NCI-H510A treated with DMSO at 0.1 percent for 48 hours (cell line): Measurements from ENCODE around the gene ITPRID1.

ENCODE experiments used
- DNase-seq: peaks from one replicate; lab custom pipeline; 2025; lab: John Stamatoyannopoulos, UW

The ITPRID1 gene

DNA sequence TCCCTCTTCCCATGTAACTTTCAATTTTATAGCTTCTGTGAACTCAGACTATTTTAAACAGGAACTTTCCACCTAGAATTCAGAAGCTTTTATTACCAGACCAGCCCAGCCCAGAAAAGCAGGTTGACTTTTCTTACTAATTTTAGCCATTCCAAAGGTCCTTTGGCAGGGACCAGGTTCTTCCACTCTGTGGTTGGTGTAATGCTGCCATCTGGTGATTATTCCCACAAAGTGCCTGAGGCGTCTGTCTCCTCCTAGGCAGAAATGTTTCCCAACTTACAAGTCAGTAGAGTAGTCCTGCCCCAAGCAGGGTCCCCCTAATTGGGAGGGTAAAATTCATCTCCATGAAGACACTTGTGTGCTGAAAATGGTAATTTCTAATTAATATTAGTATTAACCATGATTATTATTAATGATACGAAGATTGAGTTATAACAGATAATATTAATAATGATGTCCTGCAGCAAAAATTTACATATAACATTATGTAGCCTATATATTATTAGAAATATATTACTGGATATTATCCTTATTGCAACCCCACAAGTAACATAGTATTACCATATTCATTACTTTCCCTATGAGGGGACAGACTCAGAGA is 120.1 kb downstream of the ITPRID1 start:
- DNase-seq, result peak; percentile 63

DNA sequence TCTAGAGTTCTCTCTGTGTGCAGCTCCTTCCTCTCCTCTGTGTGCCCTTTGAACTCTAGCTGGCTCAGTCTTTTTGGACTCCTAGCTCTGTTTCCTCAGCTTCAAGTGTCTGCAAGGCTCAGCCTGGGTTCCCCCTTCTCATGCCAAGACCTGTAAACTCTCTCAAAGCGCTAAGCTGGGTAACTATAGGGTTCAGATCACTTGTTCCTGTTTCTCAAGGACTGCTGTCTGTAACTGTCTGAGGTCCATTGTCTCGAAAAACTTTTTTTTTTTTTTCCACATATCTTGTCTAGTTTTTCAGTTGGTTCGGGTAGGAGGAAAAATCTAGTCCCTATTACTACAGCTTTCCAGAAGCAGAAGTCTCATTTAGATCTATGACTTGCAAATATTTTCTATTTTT is 126.5 kb downstream of the ITPRID1 start:
- no peak for DNase-seq

DNA sequence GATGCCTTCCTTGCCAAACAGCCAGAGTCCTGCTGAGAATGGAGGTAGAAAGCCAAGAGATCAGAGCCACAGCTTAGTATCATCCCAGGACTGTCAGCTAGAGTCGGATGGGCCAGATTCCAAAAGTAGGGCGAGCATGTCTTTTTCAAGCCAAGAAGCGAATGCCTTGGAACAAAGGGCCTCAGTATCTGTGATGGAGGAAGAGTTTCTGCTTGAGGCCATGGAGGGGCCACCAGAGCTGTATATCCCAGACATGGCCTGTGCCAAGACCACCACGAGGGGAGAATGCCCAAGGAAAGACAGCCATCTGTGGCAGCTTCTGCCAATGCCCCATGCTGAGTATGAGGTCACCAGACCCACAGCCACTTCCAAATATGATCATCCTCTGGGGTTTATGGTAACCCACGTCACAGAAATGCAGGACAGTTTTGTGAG is 128.8 kb downstream of the ITPRID1 start:
- DNase-seq, result no peak

DNA sequence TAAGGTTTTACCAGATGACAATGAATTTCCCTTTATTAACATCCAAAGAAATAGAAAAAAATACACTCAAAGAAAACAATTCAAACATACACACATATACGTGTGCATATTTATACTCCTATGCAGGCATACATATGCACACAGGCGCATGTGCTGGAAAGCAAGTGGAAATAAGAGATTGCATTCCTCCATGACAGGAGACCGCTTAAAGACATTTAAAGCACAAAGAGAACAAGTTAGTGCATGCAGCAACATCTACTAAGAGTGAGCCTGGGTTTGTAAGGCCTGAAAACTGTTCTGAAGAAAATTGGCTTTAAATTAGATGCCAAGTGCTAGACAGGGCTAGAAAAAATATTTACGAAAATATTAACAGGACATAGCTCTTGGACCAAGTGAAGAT is 133.1 kb downstream of the ITPRID1 start:
- no peak for DNase-seq

DNA sequence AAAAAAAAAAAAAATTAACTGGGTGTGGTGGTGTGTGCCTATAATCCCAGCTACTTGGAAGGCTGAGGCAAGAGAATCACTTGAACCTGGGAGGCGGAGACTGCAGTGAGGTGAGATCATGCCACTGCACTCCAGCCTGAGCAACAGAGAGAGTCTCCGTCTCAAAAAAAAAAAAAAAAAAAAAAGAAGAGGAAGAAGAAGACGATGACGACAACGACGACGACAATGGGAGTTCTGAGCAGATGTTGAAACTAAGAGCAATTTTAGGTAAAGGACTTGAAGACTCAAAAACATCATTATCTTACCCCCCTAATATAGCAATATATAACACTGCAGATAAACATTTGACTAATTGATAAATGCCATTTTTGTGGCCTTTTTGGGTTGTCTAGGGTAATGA is 133.6 kb downstream of the ITPRID1 start:
- no peak for DNase-seq

DNA sequence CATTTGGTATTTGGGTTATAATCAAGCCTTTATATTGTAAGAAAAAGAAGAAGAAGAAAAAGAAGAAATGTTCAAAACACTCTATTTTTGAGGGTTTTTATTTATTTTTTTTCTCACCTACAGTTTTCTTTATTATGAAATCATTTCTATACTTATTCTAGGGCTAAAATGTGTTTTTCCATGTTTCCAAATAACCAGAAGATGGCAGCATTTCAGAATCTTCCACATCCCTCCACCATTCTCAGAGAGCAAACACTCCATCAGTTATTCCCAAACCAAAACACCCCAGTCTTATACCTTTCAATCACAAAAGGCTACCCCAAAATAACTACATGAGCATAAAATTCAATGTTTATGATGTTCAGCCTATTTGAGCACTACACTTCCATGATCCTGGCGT is 134.4 kb downstream of the ITPRID1 start:
- DNase-seq, result peak; percentile 4

DNA sequence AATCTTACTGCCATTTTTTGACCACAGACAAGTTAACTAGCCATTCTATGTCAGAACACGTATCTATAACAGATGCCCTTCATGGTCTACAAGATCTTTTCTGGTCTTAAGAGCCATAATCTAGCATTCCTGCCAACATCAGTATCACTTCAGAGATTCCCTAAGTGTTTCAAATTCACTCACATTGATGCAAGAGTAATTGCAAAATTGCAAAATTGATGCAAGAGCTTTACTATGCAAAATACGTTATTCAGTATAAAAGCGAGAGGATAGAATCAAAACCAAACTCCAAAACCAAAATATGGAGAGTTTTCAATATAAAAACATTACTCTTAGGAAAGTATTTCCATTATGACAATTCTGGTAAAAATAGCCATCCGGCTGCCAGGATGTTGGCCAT is 135.0 kb downstream of the ITPRID1 start:
- no peak for DNase-seq

DNA sequence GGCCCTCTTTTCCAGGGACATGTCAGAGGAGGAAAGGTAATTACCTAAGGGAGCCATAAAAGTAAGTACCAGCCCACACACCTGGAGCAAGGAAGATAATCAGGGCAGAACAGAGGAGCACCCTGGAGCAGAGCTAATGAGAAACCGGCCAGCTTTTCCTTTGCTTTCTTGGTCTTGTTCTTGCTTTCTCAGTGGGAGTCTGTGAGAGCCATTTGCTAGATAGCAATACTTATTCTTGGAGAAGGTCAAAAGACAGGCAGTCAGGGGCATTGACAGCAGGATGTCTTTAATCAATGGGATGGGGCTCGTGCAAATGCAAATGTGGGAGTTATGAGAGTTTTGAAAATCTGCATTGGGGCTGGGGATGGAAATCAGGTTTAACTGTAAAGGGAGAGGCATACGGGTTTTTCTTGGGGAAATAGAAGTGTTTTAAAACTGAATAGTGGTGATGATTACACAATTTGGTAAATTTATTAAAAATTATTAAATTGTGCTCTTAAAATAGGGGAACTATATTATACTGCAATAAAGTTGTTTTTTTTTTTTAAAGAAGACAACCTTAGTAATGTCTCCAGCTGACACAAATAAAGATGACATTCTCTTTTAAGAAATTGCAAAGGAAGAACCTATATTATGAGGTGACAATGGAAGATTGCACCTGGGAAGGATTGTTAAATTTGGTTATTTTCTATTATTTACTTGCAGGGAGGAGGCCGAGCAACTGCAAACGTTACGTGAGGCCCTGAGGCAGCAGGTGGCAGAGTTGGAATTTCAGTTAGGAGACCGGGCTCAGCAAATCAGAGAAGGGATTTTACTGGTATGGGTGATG is 137.6 kb downstream of the ITPRID1 start:
- no peak for DNase-seq

DNA sequence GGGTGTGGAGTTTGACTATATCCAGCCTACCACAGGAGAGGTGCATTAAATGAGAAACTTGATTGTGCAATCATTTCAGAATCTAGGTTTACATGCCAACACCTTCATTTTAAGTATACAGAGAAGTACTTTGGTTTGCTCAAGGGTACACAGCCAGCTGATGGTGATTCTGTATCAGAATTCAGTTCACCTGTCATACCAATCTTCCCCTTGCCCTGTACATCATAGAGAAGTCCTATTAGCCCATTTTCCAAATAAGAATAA is 138.1 kb downstream of the ITPRID1 start:
- DNase-seq, result no peak

DNA sequence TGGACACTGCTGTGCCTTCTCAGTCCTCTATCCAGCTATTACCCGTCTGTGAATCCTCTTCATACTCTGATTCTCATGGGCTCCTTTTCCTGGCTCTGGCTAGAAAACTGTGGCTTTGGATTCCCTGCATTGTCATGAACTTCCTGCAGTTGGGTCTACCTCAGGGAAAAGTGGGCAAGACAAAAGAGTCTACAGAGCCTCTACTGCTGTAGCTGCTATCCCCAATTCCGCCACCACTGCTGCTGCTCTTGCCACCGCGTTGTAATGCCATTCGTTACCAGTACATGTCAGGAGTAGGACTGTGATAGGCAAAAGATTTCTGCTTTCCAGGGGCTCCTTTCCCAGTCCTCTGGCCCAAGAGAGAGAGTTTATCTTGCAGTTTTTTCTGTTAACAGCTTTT is 149.2 kb downstream of the ITPRID1 start:
- no peak for DNase-seq

DNA sequence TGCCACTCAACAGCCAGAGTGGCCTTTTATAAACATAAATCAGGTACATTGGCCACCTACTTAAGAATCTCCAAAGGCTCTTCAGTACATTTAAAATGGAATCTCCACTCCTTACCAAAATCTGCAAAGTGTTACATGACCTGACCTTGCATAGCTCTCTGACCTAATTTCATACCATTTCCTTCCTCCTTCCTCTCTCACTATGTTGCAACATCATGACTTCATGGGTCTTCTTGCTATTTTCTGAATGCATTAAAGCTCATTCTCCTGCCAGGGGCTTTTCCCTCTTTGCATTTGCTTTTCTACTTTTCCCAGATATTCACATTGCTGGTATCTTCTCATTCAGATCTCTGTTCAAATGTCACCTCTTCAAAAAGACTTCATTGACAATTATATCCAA is 151.0 kb downstream of the ITPRID1 start:
- no peak for DNase-seq

DNA sequence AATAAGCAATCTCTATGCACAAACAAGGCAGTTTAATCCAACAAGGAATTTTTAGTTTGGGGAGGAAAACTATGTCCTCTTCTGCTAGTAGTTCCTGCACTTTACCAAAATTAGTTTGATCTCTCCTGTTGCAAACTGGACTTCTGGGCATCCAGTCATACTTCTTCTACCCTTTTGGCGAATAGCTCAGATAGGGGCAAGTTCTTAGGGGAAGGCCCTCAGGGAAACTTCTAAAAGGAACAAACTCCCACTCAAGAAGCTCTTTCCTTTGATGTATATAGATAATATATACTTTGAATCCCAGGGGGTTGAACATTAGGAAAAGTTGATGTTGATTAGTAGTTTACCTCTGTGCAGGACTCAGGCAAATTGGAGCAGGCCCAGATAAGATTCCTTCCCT is 151.7 kb downstream of the ITPRID1 start:
- DNase-seq, result no peak

DNA sequence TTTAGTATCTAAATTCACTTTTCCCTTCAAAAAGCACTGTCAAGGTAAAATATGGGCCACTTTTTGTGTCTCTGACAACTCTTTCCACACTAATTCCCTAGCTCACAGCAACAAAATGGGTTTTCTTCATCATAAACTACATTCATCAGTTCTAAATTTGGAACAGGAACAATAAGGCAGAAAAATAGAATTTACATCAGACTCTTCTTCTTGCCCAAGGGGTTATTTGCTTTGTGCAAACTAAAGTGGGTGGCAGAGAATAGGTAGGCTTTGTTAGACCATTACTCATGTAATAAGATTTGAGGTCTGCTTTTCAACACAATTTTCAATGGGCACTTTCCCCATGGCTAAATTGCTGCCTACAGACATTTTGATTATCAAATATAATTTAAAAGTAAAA is 155.6 kb downstream of the ITPRID1 start:
- no peak for DNase-seq

DNA sequence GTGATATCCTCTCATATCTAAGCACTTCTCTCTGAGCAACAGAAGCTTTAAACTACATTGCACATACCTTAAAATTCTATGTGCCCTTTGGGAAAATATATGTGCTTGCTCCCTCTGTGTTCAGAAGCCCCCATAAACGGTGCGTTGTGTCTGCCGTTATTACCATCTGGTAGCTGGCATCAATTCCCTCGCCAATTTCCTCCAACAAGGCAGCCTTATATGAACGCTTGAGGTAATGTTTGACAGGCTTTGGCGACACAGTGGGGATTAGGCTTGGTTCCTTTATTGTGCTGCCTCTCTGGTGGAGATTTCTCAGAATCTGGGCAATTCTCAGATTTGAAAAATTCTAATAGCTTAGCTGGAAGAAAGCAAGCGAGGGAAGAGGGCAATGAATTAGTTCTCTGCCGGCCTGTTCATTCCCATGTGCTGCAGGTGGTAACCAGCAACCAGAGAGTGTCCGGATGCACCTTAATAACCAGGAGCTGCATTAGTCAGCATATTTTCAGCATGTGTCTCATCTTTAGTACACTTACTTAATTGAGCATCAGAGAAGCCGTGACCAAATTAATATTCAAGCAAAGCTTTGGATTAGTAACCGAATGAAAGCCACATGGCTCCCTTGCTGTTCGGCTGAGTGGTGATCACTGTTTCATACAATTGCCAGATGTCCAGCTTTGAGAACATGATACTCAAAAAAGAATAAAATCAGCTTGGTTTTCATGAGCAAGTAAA is 165.8 kb downstream of the ITPRID1 start:
- no peak for DNase-seq

DNA sequence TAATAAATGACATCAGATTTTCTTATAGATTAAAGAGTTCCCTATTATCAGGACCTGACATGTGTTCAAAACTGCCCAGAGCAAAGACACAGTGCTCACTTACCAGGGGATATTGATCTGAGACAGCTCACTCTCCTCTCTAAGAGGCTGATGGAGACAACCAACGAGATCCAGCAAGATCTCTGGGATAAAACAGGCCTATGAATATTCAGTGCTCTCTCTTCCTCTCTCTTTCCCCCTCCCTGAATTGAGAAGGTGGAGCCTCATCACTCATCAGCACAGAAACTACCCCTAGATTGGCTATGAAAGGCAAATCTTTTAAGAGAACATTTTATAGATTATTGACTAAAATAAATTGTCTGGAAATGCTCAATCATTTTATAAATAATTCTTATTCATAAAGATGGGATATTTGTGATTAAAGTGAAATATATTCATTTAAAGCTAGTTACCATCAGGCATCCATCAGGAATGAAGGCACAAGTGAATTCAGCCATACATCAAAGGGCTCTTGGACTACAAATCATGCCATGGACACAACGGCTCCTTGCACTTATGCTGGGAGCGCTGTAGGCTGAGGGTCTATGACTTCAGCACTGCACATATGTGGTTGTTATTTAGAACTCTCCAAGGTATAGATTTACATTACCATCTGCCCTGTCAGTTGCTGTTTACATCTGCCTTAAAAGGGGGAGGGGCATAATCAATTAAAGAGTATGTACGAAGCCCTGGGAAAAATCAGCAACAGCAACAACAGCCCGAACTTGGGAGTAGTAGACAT is 169.7 kb downstream of the ITPRID1 start:
- DNase-seq, result peak; percentile 8

DNA sequence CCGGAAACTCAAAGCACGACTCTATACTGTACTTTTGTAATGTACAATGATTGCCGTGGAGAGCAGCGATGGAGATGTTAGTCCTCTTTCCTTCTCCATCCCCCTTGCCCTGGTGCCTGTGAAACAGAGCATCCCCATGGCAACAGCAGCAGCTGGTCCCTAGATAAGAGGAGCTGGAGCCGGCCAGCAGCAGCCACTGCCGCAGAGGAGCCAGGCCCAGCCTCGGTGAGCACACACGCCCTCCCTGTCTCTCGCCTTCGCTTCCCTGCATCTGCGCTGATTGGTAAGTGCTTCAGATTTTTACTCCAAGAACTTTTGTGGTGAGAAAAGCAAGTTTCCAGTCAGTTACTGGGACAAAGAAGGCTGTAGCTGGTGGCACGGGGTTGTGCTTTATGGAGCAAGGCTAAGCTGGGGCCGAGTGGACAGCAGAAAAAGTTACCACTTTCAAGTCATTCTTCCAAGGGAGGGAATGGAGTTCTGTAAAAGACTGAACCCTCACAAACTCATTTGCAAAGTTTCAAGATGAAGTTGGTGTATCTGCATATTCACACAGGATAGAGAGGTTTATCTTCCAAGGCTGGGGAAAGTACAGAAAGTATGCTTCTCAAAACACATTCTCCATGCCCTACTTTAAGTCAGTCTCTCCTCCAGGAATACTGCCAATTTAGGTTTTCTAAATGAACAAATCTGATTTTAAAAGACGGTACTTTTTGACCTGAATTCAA is 173.3 kb downstream of the ITPRID1 start, which contains the start of gene PPP1R17:
PPP1R17 (plus strand) TSS at position 192 of the 725 bp plus-strand sequence. CDS start 5,227 bp downstream, outside the sequence.
- DNase-seq, result no peak

DNA sequence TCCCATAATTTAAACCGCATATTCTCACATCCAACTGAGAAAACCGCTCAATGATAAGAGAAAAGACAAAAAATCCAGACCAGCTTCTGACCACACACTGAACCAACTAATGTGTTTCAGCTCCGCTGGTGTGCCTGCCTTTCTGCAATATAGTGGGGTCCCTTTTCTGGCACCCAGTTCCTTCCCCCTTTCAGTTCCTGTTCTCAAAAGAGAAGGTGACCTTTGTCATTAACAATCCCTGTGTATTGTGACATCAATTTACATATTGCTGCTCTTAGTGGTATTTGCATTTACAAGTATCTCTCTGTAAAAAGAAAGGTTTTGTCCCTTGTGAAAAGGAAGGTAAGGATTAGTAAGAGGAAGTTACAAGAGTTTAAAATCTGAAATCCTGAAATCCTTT is 174.5 kb downstream of the ITPRID1 start:
- no peak for DNase-seq

DNA sequence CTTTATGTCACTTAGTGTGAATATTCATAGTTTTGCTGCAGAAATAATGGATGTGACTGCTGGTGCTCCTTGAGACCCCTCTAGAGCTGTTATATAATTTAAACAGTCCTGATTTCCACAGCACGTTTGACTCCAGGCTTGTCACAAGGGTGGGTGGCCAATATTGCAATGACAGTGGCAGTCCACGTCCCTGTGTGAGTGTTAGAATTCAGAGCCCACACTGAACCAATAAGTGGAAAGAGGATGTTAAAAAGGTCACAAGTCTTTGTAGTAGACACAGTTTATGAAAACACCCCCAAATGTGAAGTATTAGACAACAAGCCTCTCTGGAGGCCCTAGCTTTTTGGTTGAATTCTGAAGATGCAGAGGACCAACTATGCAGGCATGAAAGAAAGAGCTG is 175.1 kb downstream of the ITPRID1 start:
- DNase-seq, result no peak

DNA sequence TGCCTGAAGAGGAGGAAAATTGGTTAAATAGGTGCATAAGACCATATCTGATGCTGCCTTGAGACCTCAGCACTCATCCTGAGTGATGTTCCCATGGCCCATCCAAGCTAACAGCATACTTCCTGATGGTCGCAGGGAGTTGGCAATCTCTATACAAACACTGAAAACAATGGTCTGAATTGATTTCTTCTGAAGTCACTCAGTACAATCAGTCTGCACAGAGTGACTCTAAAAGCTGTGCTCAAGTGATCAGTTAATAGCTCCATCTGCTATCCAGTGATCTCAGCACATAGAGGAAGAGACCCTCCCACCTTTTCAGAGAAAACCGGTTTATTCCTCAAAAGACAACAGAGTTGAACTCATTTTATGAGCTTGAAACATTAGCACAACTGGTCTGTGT is 177.0 kb downstream of the ITPRID1 start:
- no peak for DNase-seq

DNA sequence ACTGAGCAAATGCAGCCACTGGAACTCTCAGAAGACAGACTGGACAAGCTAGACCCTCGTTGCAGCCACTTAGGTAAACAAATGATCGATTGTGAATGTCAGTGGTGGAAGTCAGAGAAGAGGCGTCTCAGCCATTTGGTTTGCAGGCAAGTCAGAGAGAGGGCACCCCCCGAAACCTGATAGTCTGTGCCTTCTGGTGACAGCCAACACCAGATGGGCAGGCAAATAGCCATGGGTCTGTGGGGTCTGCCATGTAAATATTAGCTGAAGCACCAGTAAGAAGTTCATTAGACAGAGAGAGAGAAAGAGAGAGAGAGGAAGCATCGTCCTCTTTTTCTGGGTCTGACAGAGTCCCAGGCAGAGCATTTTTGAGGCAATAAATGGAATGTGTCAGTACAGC is 178.6 kb downstream of the ITPRID1 start:
- no peak for DNase-seq

DNA sequence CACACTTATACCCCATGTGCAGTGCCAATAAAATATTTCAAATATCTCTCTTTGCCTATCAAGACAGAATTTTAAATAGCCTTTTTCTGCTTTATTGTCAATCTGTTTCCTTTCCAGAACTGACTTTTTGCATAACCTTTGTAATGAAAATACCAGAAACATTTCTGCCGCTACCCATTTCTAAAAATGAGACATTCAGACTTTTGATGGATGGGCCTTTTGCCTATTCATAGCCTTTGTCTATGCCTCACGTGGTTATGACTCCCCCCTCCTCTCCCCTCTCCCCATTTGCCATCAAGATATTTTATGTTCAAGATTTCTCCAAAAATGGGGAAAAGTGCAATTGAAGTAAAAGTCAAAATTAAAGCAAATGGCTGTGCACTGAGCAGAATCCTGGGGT is 179.0 kb downstream of the ITPRID1 start:
- no peak for DNase-seq
